PC-3 (cell line): ENCODE data around the gene TBX15. TPM values are rescaled to one million over a fixed set of nuclear protein-coding genes. Genes with fewer than 3 reads are reported as not detected.

Experiments used
- ATAC-seq: fragments of 200-7000 bp; cut with Tn5 transposase; 2 replicates; pipeline ENCODE4 v1.9.1; 2020; ENCODE audit warnings: mild to moderate bottlenecking, moderate library complexity
- BruUV-seq: library from RNA; stranded (reverse); fragments of 400-500 nt; replicated peaks from 2 replicates; lab custom pipeline; 2021; lab: Mats Ljungman, UMichigan
- CTCF ChIA-PET: fragments of 300-600 bp; sonication (Branson Sonifier 250); formaldehyde crosslinking; loops from one replicate; lab custom pipeline; 2022; ENCODE audit warnings: antibody characterized with exemption; lab: Charles Lee
- POLR2A ChIA-PET: fragments of 300-600 bp; sonication (Branson Sonifier 250); formaldehyde crosslinking; loops from one replicate; lab custom pipeline; 2022; ENCODE audit warnings: antibody characterized with exemption; ENCODE audit not compliant: unreplicated experiment; lab: Charles Lee
- DNase-seq: peaks from one replicate; pipeline ENCODE4 v3.0.0-alpha.2; 2015
- H2AFZ ChIP-seq: fragments of 300-600 bp; sonication (generic); 2 replicates; pipeline ENCODE4 v1.6.0; 2016; ENCODE audit warnings: antibody characterized with exemption, low read length
- H3F3A ChIP-seq: fragments of 300-600 bp; sonication (generic); one replicate; pipeline ENCODE4 v1.6.0; 2017; ENCODE audit warnings: antibody characterized with exemption, low read length, control low read depth, mild to moderate bottlenecking; ENCODE audit not compliant: unreplicated experiment
- H3K27ac ChIP-seq: fragments of 300-600 bp; sonication (generic); 2 replicates; pipeline ENCODE4 v1.5.1; 2016; ENCODE audit warnings: mild to moderate bottlenecking, low read length
- H3K27me3 ChIP-seq: fragments of 300-600 bp; sonication (generic); 2 replicates; pipeline ENCODE4 v1.6.1; 2016; ENCODE audit warnings: low read length, mixed read lengths
- H3K36me3 ChIP-seq: fragments of 300-600 bp; sonication (generic); 2 replicates; pipeline ENCODE4 v1.6.1; 2016; ENCODE audit warnings: low read depth, mixed run types, low read length, mixed read lengths
- H3K4me1 ChIP-seq: fragments of 300-600 bp; sonication (generic); 2 replicates; pipeline ENCODE4 v1.5.1; 2016; ENCODE audit warnings: low read length; ENCODE audit not compliant: insufficient read depth
- H3K4me2 ChIP-seq: fragments of 300-600 bp; sonication (generic); 2 replicates; pipeline ENCODE4 v1.6.0; 2016; ENCODE audit warnings: low read length
- H3K4me3 ChIP-seq: fragments of 300-600 bp; sonication (generic); 2 replicates; pipeline ENCODE4 v1.5.1; 2016; ENCODE audit warnings: mild to moderate bottlenecking, low read length, mixed read lengths
- H3K79me2 ChIP-seq: fragments of 300-600 bp; sonication (generic); 2 replicates; pipeline ENCODE4 v1.6.1; 2017; ENCODE audit warnings: low read length, mixed read lengths
- H3K9ac ChIP-seq: fragments of 300-600 bp; sonication (generic); 2 replicates; pipeline ENCODE4 v1.6.0; 2016; ENCODE audit warnings: mild to moderate bottlenecking, low read length
- H3K9me2 ChIP-seq: fragments of 300-600 bp; sonication (generic); replicated peaks from 2 replicates; pipeline ENCODE4 v1.6.1; 2016; ENCODE audit warnings: mixed run types, low read length, mixed read lengths
- H3K9me3 ChIP-seq: fragments of 300-600 bp; sonication (generic); 2 replicates; pipeline ENCODE4 v1.6.1; 2016; ENCODE audit warnings: low read length, mixed read lengths
- H4K20me1 ChIP-seq: fragments of 300-600 bp; sonication (generic); 2 replicates; pipeline ENCODE4 v1.6.1; 2016; ENCODE audit warnings: low read length, mixed read lengths
- EZH2 ChIP-seq: fragments of 300-600 bp; sonication (generic); IDR thresholded peaks from one replicate; pipeline ENCODE4 v1.6.1; 2017; ENCODE audit warnings: antibody characterized with exemption, mild to moderate bottlenecking, low read length; ENCODE audit not compliant: unreplicated experiment
- EZH2phosphoT487 ChIP-seq: fragments of 300-600 bp; sonication (generic); IDR thresholded peaks from 2 replicates; pipeline ENCODE4 v1.6.1; 2018; ENCODE audit warnings: mild to moderate bottlenecking, antibody characterized with exemption, low read length, borderline replicate concordance
- intact Hi-C: fragments of 100-400 bp; cut with micrococcal nuclease; formaldehyde crosslinking; loops from 2 replicates; pipeline ENCODE4 v1.9.0; 2023
- total RNA-seq: library from RNA; depleted of rRNA; stranded (reverse); fragments of >200 nt; gene quantifications from 2 replicates; pipeline ENCODE4 v1.2.3, GENCODE V29; 2014
- TF ChIP-seq, protein P1 (sequence below): fragments of 300-600 bp; sonication (generic); conservative IDR thresholded peaks from 2 replicates; pipeline ENCODE4 v1.5.1; 2017; ENCODE audit warnings: antibody characterized with exemption, low read depth, mild to moderate bottlenecking, low read length

Gene TBX15
- total RNA-seq, 1 experiment from 2014 or later: 0.58 TPM

DNA sequence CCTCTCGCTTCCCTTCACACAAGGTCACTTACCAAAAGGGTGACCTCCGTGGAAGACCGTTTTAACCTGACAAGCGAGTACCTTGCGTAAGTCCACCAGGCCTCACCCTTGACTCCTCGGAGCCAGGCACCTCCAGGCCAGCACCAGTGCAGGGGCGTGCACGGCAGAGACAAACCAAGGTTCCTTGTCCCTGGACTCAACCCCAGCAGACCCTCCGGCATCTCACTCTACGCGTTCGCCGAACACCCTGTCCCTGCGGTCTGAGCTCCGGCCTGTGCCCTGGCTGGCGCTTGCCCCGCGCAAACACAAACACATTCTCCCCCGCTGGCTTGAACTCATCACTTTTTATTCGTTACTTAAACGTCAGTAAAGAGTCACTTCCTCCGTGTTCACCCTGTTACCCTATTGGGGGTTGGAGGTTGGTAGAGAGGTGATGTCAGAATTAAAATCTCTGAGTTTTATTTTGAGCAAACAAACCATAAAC lies 4.5 kb downstream of the TBX15 start:
- intact Hi-C loops: no loop called here
- H3K27me3 ChIP-seq: no peaks in the 10 kb centered on the region
- ChIA-PET CTCF (no interaction called here), POLR2A (no interaction called here)
- H3K4me1 ChIP-seq: no peaks in the 10 kb centered on the region
- H3K9me2 ChIP-seq: no peaks in the 10 kb centered on the region
- no peak overlapping the region for H3K27ac ChIP-seq
- BruUV-seq: no TSS peak
- H3K9me3 ChIP-seq: no peaks in the 10 kb centered on the region
- ATAC-seq: no peak
- TF ChIP-seq, protein P1, sequence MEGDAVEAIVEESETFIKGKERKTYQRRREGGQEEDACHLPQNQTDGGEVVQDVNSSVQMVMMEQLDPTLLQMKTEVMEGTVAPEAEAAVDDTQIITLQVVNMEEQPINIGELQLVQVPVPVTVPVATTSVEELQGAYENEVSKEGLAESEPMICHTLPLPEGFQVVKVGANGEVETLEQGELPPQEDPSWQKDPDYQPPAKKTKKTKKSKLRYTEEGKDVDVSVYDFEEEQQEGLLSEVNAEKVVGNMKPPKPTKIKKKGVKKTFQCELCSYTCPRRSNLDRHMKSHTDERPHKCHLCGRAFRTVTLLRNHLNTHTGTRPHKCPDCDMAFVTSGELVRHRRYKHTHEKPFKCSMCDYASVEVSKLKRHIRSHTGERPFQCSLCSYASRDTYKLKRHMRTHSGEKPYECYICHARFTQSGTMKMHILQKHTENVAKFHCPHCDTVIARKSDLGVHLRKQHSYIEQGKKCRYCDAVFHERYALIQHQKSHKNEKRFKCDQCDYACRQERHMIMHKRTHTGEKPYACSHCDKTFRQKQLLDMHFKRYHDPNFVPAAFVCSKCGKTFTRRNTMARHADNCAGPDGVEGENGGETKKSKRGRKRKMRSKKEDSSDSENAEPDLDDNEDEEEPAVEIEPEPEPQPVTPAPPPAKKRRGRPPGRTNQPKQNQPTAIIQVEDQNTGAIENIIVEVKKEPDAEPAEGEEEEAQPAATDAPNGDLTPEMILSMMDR: no peak
- TF ChIP-seq EZH2phosphoT487 (no peak), EZH2 (no peak)
- no peaks in the 10 kb centered on the region for H3K36me3 ChIP-seq
- no peaks in the 10 kb centered on the region for H3F3A ChIP-seq
- no peaks in the 10 kb centered on the region for H3K79me2 ChIP-seq
- no peak overlapping the region for H3K4me3 ChIP-seq
- DNase-seq: no peak
- H3K9ac ChIP-seq: no peak overlapping the region
- no peaks in the 10 kb centered on the region for H4K20me1 ChIP-seq
- no peak overlapping the region for H3K4me2 ChIP-seq
- H2AFZ ChIP-seq: no peak overlapping the region

GRCh38 chr1:118982821-118983557 lies 5.2 kb downstream of the TBX15 start:
- H3K79me2 ChIP-seq: no peaks in the 10 kb centered on the region
- intact Hi-C loops: no loop called here
- POLR2A ChIA-PET: no interaction called here
- no peak overlapping the region for H3K9ac ChIP-seq
- no peak overlapping the region for H2AFZ ChIP-seq
- H3K4me2 ChIP-seq: no peak overlapping the region
- H3K27me3 ChIP-seq: no peaks in the 10 kb centered on the region
- CTCF ChIA-PET: no interaction called here
- no peak overlapping the region for H3K27ac ChIP-seq
- DNase-seq: no peak
- no TSS peak for BruUV-seq
- no peaks in the 10 kb centered on the region for H3K36me3 ChIP-seq
- ATAC-seq: no peak
- TF ChIP-seq, protein P1: no peak
- TF ChIP-seq EZH2: no peak
- TF ChIP-seq EZH2phosphoT487: no peak
- H4K20me1 ChIP-seq: no peaks in the 10 kb centered on the region
- no peaks in the 10 kb centered on the region for H3K9me3 ChIP-seq
- H3K9me2 ChIP-seq: no peaks in the 10 kb centered on the region
- no peak overlapping the region for H3K4me3 ChIP-seq
- no peaks in the 10 kb centered on the region for H3F3A ChIP-seq
- no peaks in the 10 kb centered on the region for H3K4me1 ChIP-seq

- Histone ChIP-seq H3K9me2 (no peaks in the 10 kb centered on the region), H3K4me2 (no peak overlapping the region), H3K4me3 (no peak overlapping the region), H3K4me1 (no peaks in the 10 kb centered on the region), H3K36me3 (no peaks in the 10 kb centered on the region), H3K27ac (no peak overlapping the region), H3K9me3 (no peaks in the 10 kb centered on the region), H2AFZ (no peak overlapping the region), H3K9ac (no peak overlapping the region), H3F3A (no peaks in the 10 kb centered on the region), H4K20me1 (no peaks in the 10 kb centered on the region), H3K27me3 (0 out of 2 replicates have a peak, but pooled peaks cover 5% of the 10 kb centered on the region), H3K79me2 (no peaks in the 10 kb centered on the region)
- DNase-seq: no peak
- TF ChIP-seq EZH2 (no peak), EZH2phosphoT487 (no peak)
- TF ChIP-seq, protein P1: no peak
- ChIA-PET CTCF (no interaction called here), POLR2A (no interaction called here)
- no peak for ATAC-seq
- intact Hi-C loops: no loop called here
- BruUV-seq: no TSS peak
These were observed 5.9 kb downstream of the TBX15 start for GRCh38 chr1:118982266-118982665.
